Right lung (tissue), 10 donors: ENCODE data around the gene ZFPL1. TPM values are rescaled to one million over a fixed set of nuclear protein-coding genes. Genes with fewer than 3 reads are reported as not detected.

Source experiments
- DNase-seq, 2 donors: peaks; one replicate each; pipeline ENCODE4 v3.0.0-alpha.2; 2013
- long read RNA-seq, 8 donors: transcript quantifications; one replicate each; lab custom pipeline, GENCODE V29; 2026
- polyA plus RNA-seq, 5 donors: library from polyadenylated mRNA; unstranded; fragments of 120-200 nt; gene quantifications; one replicate each; pipeline versions ENCODE4 v1.2.1 to v1.2.3, GENCODE V29; 2013; ENCODE audit warnings: inconsistent platforms in 1 of 5, low replicate concordance in 1 of 5; ENCODE audit not compliant: insufficient read length in 5 of 5, insufficient read depth in 1 of 5

The ZFPL1 gene
- polyA plus RNA-seq: 10 to 100 TPM; 23.5 to 35.3 (median 29.7) TPM
- long read RNA-seq, donor 1, transcript ZFPL1-201 (8 exons, 1,371 nt): major isoform, 5 of 18 reads
- long read RNA-seq, donor 1, partial matches to known transcripts: 8 of 18 reads
- long read RNA-seq, donor 1, other reads (novel, unspliced or antisense): 0 of 18 reads
- long read RNA-seq, donor 2, transcript ZFPL1-201 (8 exons, 1,371 nt): major isoform, 7 of 7 reads
- long read RNA-seq, donor 2, partial matches to known transcripts: 0 of 7 reads
- long read RNA-seq, donor 2, other reads (novel, unspliced or antisense): 0 of 7 reads
- long read RNA-seq, donor 3, transcript ZFPL1-201 (8 exons, 1,371 nt): major isoform, 5 of 20 reads
- long read RNA-seq, donor 3, partial matches to known transcripts: 11 of 20 reads
- long read RNA-seq, donor 3, other reads (novel, unspliced or antisense): 0 of 20 reads
- long read RNA-seq, donor 4, partial matches to known transcripts: 0 of 1 reads
- long read RNA-seq, donor 4, other reads (novel, unspliced or antisense): 0 of 1 reads
- long read RNA-seq, donor 5, transcript ZFPL1-201 (8 exons, 1,371 nt): major isoform, 9 of 16 reads
- long read RNA-seq, donor 5, partial matches to known transcripts: 6 of 16 reads
- long read RNA-seq, donor 5, other reads (novel, unspliced or antisense): 0 of 16 reads
- long read RNA-seq, donor 6, transcript ZFPL1-201 (8 exons, 1,371 nt): major isoform, 14 of 16 reads
- long read RNA-seq, donor 6, partial matches to known transcripts: 0 of 16 reads
- long read RNA-seq, donor 6, other reads (novel, unspliced or antisense): 0 of 16 reads
- long read RNA-seq, donor 7, partial matches to known transcripts: 0 of 6 reads
- long read RNA-seq, donor 7, other reads (novel, unspliced or antisense): 0 of 6 reads
- long read RNA-seq, donor 8, partial matches to known transcripts: 0 of 4 reads
- long read RNA-seq, donor 8, other reads (novel, unspliced or antisense): 0 of 4 reads

- DNase-seq: peak; percentile 94 to 95
Measured at GRCh38 chr11:65083834-65084597, at the start of gene ZFPL1, which contains the start of gene CDCA5. Gene ZFPL1 (plus strand): TSS chr11:65084222. CDS start chr11:65084699, 477 bp downstream. Gene CDCA5 (minus strand): TSS chr11:65084040. CDS start chr11:65083978, 62 bp downstream.

- no peak for DNase-seq
Measured at GRCh38 chr11:65034423-65034822, 49.6 kb upstream of the ZFPL1 start.

- DNase-seq: no peak
Measured at GRCh38 chr11:65035579-65035978, 48.4 kb upstream of the ZFPL1 start.

- DNase-seq: no peak
Measured at GRCh38 chr11:65036931-65037330, 47.1 kb upstream of the ZFPL1 start.

- no peak for DNase-seq
Measured at GRCh38 chr11:65040520-65040846, 43.5 kb upstream of the ZFPL1 start.

GRCh38 chr11:65040847-65041622, 43.0 kb upstream of the ZFPL1 start, which contains the start of gene SAC3D1:
Gene SAC3D1 (plus strand): TSS chr11:65041210. CDS start chr11:65041293, 83 bp downstream.
- peak; percentile 89 to 90 for DNase-seq

GRCh38 chr11:65042891-65043290, 41.1 kb upstream of the ZFPL1 start:
- DNase-seq: no peak

- DNase-seq: peak in 1 of 2 donors; percentile 19
Measured at GRCh38 chr11:65043881-65044501, 40.0 kb upstream of the ZFPL1 start.

- DNase-seq: no peak
Measured at GRCh38 chr11:65045061-65045460, 39.0 kb upstream of the ZFPL1 start.

GRCh38 chr11:65045728-65046127, 38.3 kb upstream of the ZFPL1 start:
- no peak for DNase-seq

- no peak for DNase-seq
Measured at GRCh38 chr11:65047581-65048422, 36.2 kb upstream of the ZFPL1 start.

GRCh38 chr11:65051398-65051858, 32.6 kb upstream of the ZFPL1 start:
- DNase-seq: no peak

GRCh38 chr11:65053827-65054508, 30.1 kb upstream of the ZFPL1 start:
- DNase-seq: no peak

- no peak for DNase-seq
Measured at GRCh38 chr11:65055538-65055937, 28.5 kb upstream of the ZFPL1 start.

- no peak for DNase-seq
Measured at GRCh38 chr11:65056999-65057398, 27.0 kb upstream of the ZFPL1 start.

GRCh38 chr11:65057526-65057925, 26.5 kb upstream of the ZFPL1 start:
- no peak for DNase-seq

GRCh38 chr11:65058012-65058411, 26.0 kb upstream of the ZFPL1 start:
- no peak for DNase-seq

- DNase-seq: no peak
Measured at GRCh38 chr11:65058419-65059054, 25.5 kb upstream of the ZFPL1 start, which contains the start of gene NAALADL1. Gene NAALADL1 (minus strand): TSS chr11:65058553. CDS start chr11:65058521, 32 bp downstream.
